ENCODE data around the gene RELT.

The RELT gene

GRCh38 chr11:73396985-73397384, 20.8 kb downstream of the RELT start:
- peaks cover 17% of the 10 kb centered on the region for H3K36me3 Mint-ChIP-seq (ENCODE audit: low read depth)
- DNase-seq (no peak), ATAC-seq (no peak)
- no peak overlapping the region for H3K27ac Mint-ChIP-seq
- H3K4me3 Mint-ChIP-seq: no peak overlapping the region
- H3K9me3 Mint-ChIP-seq: no peaks in the 10 kb centered on the region
- no peaks in the 10 kb centered on the region for H3K27me3 Mint-ChIP-seq
- H3K4me1 Mint-ChIP-seq: peaks cover 1% of the 10 kb centered on the region

- Mint-ChIP-seq H3K27me3 (no peaks in the 10 kb centered on the region), H3K9me3 (no peaks in the 10 kb centered on the region), H3K36me3 (ENCODE audit: low read depth) (peaks cover 15% of the 10 kb centered on the region), H3K27ac (no peak overlapping the region), H3K4me1 (peaks cover 1% of the 10 kb centered on the region), H3K4me3 (no peak overlapping the region)
- no peak for DNase-seq
- no peak for ATAC-seq
These were observed 21.4 kb downstream of the RELT start for GRCh38 chr11:73397468-73398131.

- Mint-ChIP-seq H3K4me3 (no peak overlapping the region), H3K4me1 (peaks cover 3% of the 10 kb centered on the region), H3K27ac (no peak overlapping the region), H3K36me3 (ENCODE audit: low read depth) (peaks cover 15% of the 10 kb centered on the region), H3K27me3 (no peaks in the 10 kb centered on the region), H3K9me3 (no peaks in the 10 kb centered on the region)
- no peak for DNase-seq
- no peak for ATAC-seq
These were observed 21.9 kb downstream of the RELT start for GRCh38 chr11:73398132-73398526.

GRCh38 chr11:73398721-73399120, 22.5 kb downstream of the RELT start:
- Mint-ChIP-seq H3K9me3 (no peaks in the 10 kb centered on the region), H3K4me3 (no peak overlapping the region), H3K4me1 (peaks cover 3% of the 10 kb centered on the region), H3K27ac (no peak overlapping the region), H3K36me3 (ENCODE audit: low read depth) (peaks cover 15% of the 10 kb centered on the region), H3K27me3 (no peaks in the 10 kb centered on the region)
- DNase-seq: no peak
- ATAC-seq: no peak

GRCh38 chr11:73399159-73399590, 23.0 kb downstream of the RELT start:
- ATAC-seq (no peak), DNase-seq (no peak)
- Mint-ChIP-seq H3K27me3 (no peaks in the 10 kb centered on the region), H3K4me3 (no peak overlapping the region), H3K4me1 (peaks cover 3% of the 10 kb centered on the region), H3K36me3 (ENCODE audit: low read depth) (peaks cover 15% of the 10 kb centered on the region), H3K27ac (peak overlapping the region; percentile 77), H3K9me3 (no peaks in the 10 kb centered on the region)

- H3K27me3 Mint-ChIP-seq: no peaks in the 10 kb centered on the region
- H3K27ac Mint-ChIP-seq: peak overlapping the region; percentile 77
- no peak for ATAC-seq
- DNase-seq: no peak
- no peaks in the 10 kb centered on the region for H3K9me3 Mint-ChIP-seq
- no peak overlapping the region for H3K4me3 Mint-ChIP-seq
- peaks cover 3% of the 10 kb centered on the region for H3K4me1 Mint-ChIP-seq
- peaks cover 15% of the 10 kb centered on the region for H3K36me3 Mint-ChIP-seq (ENCODE audit: low read depth)
These were observed 23.4 kb downstream of the RELT start for GRCh38 chr11:73399636-73400035.

GRCh38 chr11:73400293-73400692, 24.1 kb downstream of the RELT start:
- H3K27ac Mint-ChIP-seq: no peak overlapping the region
- H3K9me3 Mint-ChIP-seq: no peaks in the 10 kb centered on the region
- peaks cover 15% of the 10 kb centered on the region for H3K36me3 Mint-ChIP-seq (ENCODE audit: low read depth)
- ATAC-seq (no peak), DNase-seq (no peak)
- peaks cover 3% of the 10 kb centered on the region for H3K4me1 Mint-ChIP-seq
- H3K27me3 Mint-ChIP-seq: no peaks in the 10 kb centered on the region
- H3K4me3 Mint-ChIP-seq: no peak overlapping the region

- Mint-ChIP-seq H3K27ac (no peak overlapping the region), H3K4me1 (peaks cover 3% of the 10 kb centered on the region), H3K36me3 (ENCODE audit: low read depth) (peaks cover 13% of the 10 kb centered on the region), H3K4me3 (no peak overlapping the region), H3K27me3 (no peaks in the 10 kb centered on the region), H3K9me3 (no peaks in the 10 kb centered on the region)
- DNase-seq (no peak), ATAC-seq (no peak)
These were observed 25.2 kb downstream of the RELT start for GRCh38 chr11:73401217-73401923.

- peaks cover 3% of the 10 kb centered on the region for H3K4me1 Mint-ChIP-seq
- no peaks in the 10 kb centered on the region for H3K27me3 Mint-ChIP-seq
- H3K36me3 Mint-ChIP-seq (ENCODE audit: low read depth): peaks cover 6% of the 10 kb centered on the region
- no peak overlapping the region for H3K27ac Mint-ChIP-seq
- no peaks in the 10 kb centered on the region for H3K9me3 Mint-ChIP-seq
- no peak overlapping the region for H3K4me3 Mint-ChIP-seq
- no peak for ATAC-seq
- no peak for DNase-seq
These were observed 26.0 kb downstream of the RELT start for GRCh38 chr11:73401924-73402833.

GRCh38 chr11:73402834-73403185, 26.6 kb downstream of the RELT start:
- peaks cover 3% of the 10 kb centered on the region for H3K36me3 Mint-ChIP-seq (ENCODE audit: low read depth)
- H3K27me3 Mint-ChIP-seq: no peaks in the 10 kb centered on the region
- peaks cover 3% of the 10 kb centered on the region for H3K4me1 Mint-ChIP-seq
- peak; percentile 27 for ATAC-seq
- H3K4me3 Mint-ChIP-seq: no peak overlapping the region
- H3K9me3 Mint-ChIP-seq: no peaks in the 10 kb centered on the region
- DNase-seq: no peak
- H3K27ac Mint-ChIP-seq: no peak overlapping the region

- Mint-ChIP-seq H3K4me3 (no peak overlapping the region), H3K36me3 (ENCODE audit: low read depth) (no peaks in the 10 kb centered on the region), H3K4me1 (peaks cover 3% of the 10 kb centered on the region), H3K27me3 (no peaks in the 10 kb centered on the region), H3K9me3 (no peaks in the 10 kb centered on the region), H3K27ac (no peak overlapping the region)
- ATAC-seq (no peak), DNase-seq (no peak)
These were observed 27.3 kb downstream of the RELT start for GRCh38 chr11:73403541-73403940.

GRCh38 chr11:73404048-73404447, 27.8 kb downstream of the RELT start:
- Mint-ChIP-seq H3K9me3 (no peaks in the 10 kb centered on the region), H3K36me3 (ENCODE audit: low read depth) (no peaks in the 10 kb centered on the region), H3K27me3 (no peaks in the 10 kb centered on the region), H3K4me1 (peaks cover 3% of the 10 kb centered on the region), H3K4me3 (no peak overlapping the region), H3K27ac (peak overlapping the region; percentile 12)
- no peak for ATAC-seq
- no peak for DNase-seq

GRCh38 chr11:73404506-73405145, 28.4 kb downstream of the RELT start:
- DNase-seq (no peak), ATAC-seq (no peak)
- H3K4me3 Mint-ChIP-seq: no peak overlapping the region
- no peak overlapping the region for H3K27ac Mint-ChIP-seq
- no peaks in the 10 kb centered on the region for H3K36me3 Mint-ChIP-seq (ENCODE audit: low read depth)
- no peaks in the 10 kb centered on the region for H3K9me3 Mint-ChIP-seq
- peaks cover 2% of the 10 kb centered on the region for H3K4me1 Mint-ChIP-seq
- H3K27me3 Mint-ChIP-seq: no peaks in the 10 kb centered on the region

- ATAC-seq: no peak
- Mint-ChIP-seq H3K4me1 (peaks cover 2% of the 10 kb centered on the region), H3K9me3 (no peaks in the 10 kb centered on the region), H3K36me3 (ENCODE audit: low read depth) (no peaks in the 10 kb centered on the region), H3K4me3 (no peak overlapping the region), H3K27me3 (no peaks in the 10 kb centered on the region), H3K27ac (no peak overlapping the region)
- DNase-seq: no peak
These were observed 28.9 kb downstream of the RELT start for GRCh38 chr11:73405146-73405510.
